RWPE2 (cell line): ENCODE results near the gene IAH1.

Experiments used
- ATAC-seq: fragments of 200-7000 bp; cut with Tn5 transposase; 3 replicates; pipeline ENCODE4 v1.9.1; 2021; ENCODE audit warnings: low read depth
- DNase-seq: peaks from one replicate; pipeline ENCODE4 v3.0.0-alpha.2; 2020; ENCODE audit warnings: low spot score
- H3K27ac ChIP-seq: fragments of 450-650 bp; 2 replicates; pipeline ENCODE4 v1.5.1; 2017; ENCODE audit warnings: mild to moderate bottlenecking; ENCODE audit not compliant: poor library complexity, severe bottlenecking
- H3K27me3 ChIP-seq: fragments of 250-450 bp; sonication (Bioruptor Pico); 2 replicates; pipeline ENCODE4 v1.5.1; 2021; ENCODE audit warnings: mild to moderate bottlenecking, moderate library complexity; ENCODE audit not compliant: insufficient read depth, poor library complexity, severe bottlenecking
- H3K36me3 ChIP-seq: fragments of 250-450 bp; sonication (Bioruptor Pico); 2 replicates; pipeline ENCODE4 v1.5.1; 2020; ENCODE audit warnings: low read depth, mild to moderate bottlenecking, moderate library complexity
- H3K4me1 ChIP-seq: fragments of 250-450 bp; sonication (Bioruptor Pico); 2 replicates; pipeline ENCODE4 v1.5.1; 2021; ENCODE audit warnings: mild to moderate bottlenecking, moderate library complexity; ENCODE audit not compliant: insufficient read depth, poor library complexity, severe bottlenecking
- H3K4me3 ChIP-seq: fragments of 250-450 bp; sonication (Bioruptor Pico); 2 replicates; pipeline ENCODE4 v1.5.1; 2021; ENCODE audit warnings: mild to moderate bottlenecking, moderate library complexity; ENCODE audit not compliant: severe bottlenecking
- H3K9me3 ChIP-seq: fragments of 250-450 bp; sonication (Bioruptor Pico); 2 replicates; pipeline ENCODE4 v1.5.1; 2021; ENCODE audit warnings: mild to moderate bottlenecking, moderate library complexity; ENCODE audit not compliant: severe bottlenecking
- CTCF ChIP-seq: fragments of 450-650 bp; IDR thresholded peaks from one replicate; pipeline ENCODE4 v1.5.1; 2017; ENCODE audit warnings: mild to moderate bottlenecking, moderate library complexity; ENCODE audit not compliant: poor library complexity, severe bottlenecking

IAH1 gene

GRCh38 chr2:9519250-9519649 lies 44.9 kb downstream of the IAH1 start:
- TF ChIP-seq CTCF: no peak
- ATAC-seq: no peak
- no peak overlapping the region for H3K27ac ChIP-seq
- no peaks in the 10 kb centered on the region for H3K4me1 ChIP-seq
- no peaks in the 10 kb centered on the region for H3K9me3 ChIP-seq
- peaks cover 60% of the 10 kb centered on the region for H3K36me3 ChIP-seq
- H3K4me3 ChIP-seq: no peak overlapping the region
- DNase-seq: no peak
- no peaks in the 10 kb centered on the region for H3K27me3 ChIP-seq

- Histone ChIP-seq H3K9me3 (no peaks in the 10 kb centered on the region), H3K27ac (no peak overlapping the region), H3K4me1 (peaks cover 3% of the 10 kb centered on the region), H3K36me3 (peaks cover 76% of the 10 kb centered on the region), H3K4me3 (no peak overlapping the region), H3K27me3 (no peaks in the 10 kb centered on the region)
- DNase-seq (no peak), ATAC-seq (no peak)
- no peak for TF ChIP-seq CTCF
These were observed 49.9 kb downstream of the IAH1 start for GRCh38 chr2:9524291-9524690.

GRCh38 chr2:9525266-9525665 lies 50.9 kb downstream of the IAH1 start:
- no peak for TF ChIP-seq CTCF
- DNase-seq: no peak
- H3K27ac ChIP-seq: no peak overlapping the region
- H3K4me3 ChIP-seq: no peak overlapping the region
- no peaks in the 10 kb centered on the region for H3K27me3 ChIP-seq
- peaks cover 75% of the 10 kb centered on the region for H3K36me3 ChIP-seq
- H3K9me3 ChIP-seq: no peaks in the 10 kb centered on the region
- H3K4me1 ChIP-seq: peaks cover 3% of the 10 kb centered on the region
- ATAC-seq: no peak

- Histone ChIP-seq H3K9me3 (no peaks in the 10 kb centered on the region), H3K27ac (no peak overlapping the region), H3K27me3 (no peaks in the 10 kb centered on the region), H3K4me3 (no peak overlapping the region), H3K4me1 (peaks cover 6% of the 10 kb centered on the region), H3K36me3 (peaks cover 67% of the 10 kb centered on the region)
- DNase-seq (no peak), ATAC-seq (no peak)
- TF ChIP-seq CTCF: no peak
These were observed 53.8 kb downstream of the IAH1 start for GRCh38 chr2:9527995-9528787.

GRCh38 chr2:9532421-9532820 lies 58.1 kb downstream of the IAH1 start:
- Histone ChIP-seq H3K27ac (no peak overlapping the region), H3K36me3 (peaks cover 72% of the 10 kb centered on the region), H3K27me3 (no peaks in the 10 kb centered on the region), H3K4me1 (peaks cover 6% of the 10 kb centered on the region), H3K4me3 (no peak overlapping the region), H3K9me3 (no peaks in the 10 kb centered on the region)
- ATAC-seq (no peak), DNase-seq (no peak)
- no peak for TF ChIP-seq CTCF
